ENCODE results near the gene ARMH1.
A peak's percentile ranks its signal among the peaks of the same experiment; 100 is the strongest.

The ARMH1 gene

GRCh38 chr1:44670751-44671640 lies 3.5 kb upstream of the ARMH1 start:
- Mint-ChIP-seq H3K9me3 (no peaks in the 10 kb centered on the region), H3K27ac (no peak overlapping the region), H3K27me3 (ENCODE audit: low read depth) (no peaks in the 10 kb centered on the region), H3K4me1 (ENCODE audit: low read depth) (peaks cover 27% of the 10 kb centered on the region), H3K4me3 (no peak overlapping the region), H3K36me3 (ENCODE audit: low read depth) (no peaks in the 10 kb centered on the region)
- DNase-seq (ENCODE audit: low spot score): no peak

GRCh38 chr1:44672254-44672955 lies 2.1 kb upstream of the ARMH1 start:
- peak; percentile 40 for DNase-seq (ENCODE audit: low spot score)
- Mint-ChIP-seq H3K4me3 (peak overlapping the region; percentile 88), H3K27ac (peak overlapping the region; percentile 55)

GRCh38 chr1:44672961-44673674 lies 1.4 kb upstream of the ARMH1 start:
- peaks cover 27% of the 10 kb centered on the region for H3K4me1 Mint-ChIP-seq (ENCODE audit: low read depth)
- H3K36me3 Mint-ChIP-seq (ENCODE audit: low read depth): no peaks in the 10 kb centered on the region
- H3K9me3 Mint-ChIP-seq: no peaks in the 10 kb centered on the region
- H3K27ac Mint-ChIP-seq: peak overlapping the region; percentile 73
- no peak for DNase-seq (ENCODE audit: low spot score)
- H3K27me3 Mint-ChIP-seq (ENCODE audit: low read depth): no peaks in the 10 kb centered on the region
- peak overlapping the region; percentile 88 for H3K4me3 Mint-ChIP-seq

More at GRCh38 chr1:44672254-44672955, 2.1 kb upstream of the ARMH1 start:
- no peaks in the 10 kb centered on the region for H3K9me3 Mint-ChIP-seq
- peaks cover 27% of the 10 kb centered on the region for H3K4me1 Mint-ChIP-seq (ENCODE audit: low read depth)
- no peaks in the 10 kb centered on the region for H3K27me3 Mint-ChIP-seq (ENCODE audit: low read depth)
- H3K36me3 Mint-ChIP-seq (ENCODE audit: low read depth): no peaks in the 10 kb centered on the region

GRCh38 chr1:44673675-44674112 lies 820 bp upstream of the ARMH1 start:
- no peaks in the 10 kb centered on the region for H3K27me3 Mint-ChIP-seq (ENCODE audit: low read depth)
- no peaks in the 10 kb centered on the region for H3K36me3 Mint-ChIP-seq (ENCODE audit: low read depth)
- DNase-seq (ENCODE audit: low spot score): no peak
- H3K4me3 Mint-ChIP-seq: peak overlapping the region; percentile 88
- H3K27ac Mint-ChIP-seq: peak overlapping the region; percentile 73
- no peaks in the 10 kb centered on the region for H3K9me3 Mint-ChIP-seq
- peaks cover 27% of the 10 kb centered on the region for H3K4me1 Mint-ChIP-seq (ENCODE audit: low read depth)

GRCh38 chr1:44675186-44675585 lies 672 bp downstream of the ARMH1 start:
- Mint-ChIP-seq H3K27me3 (ENCODE audit: low read depth) (no peaks in the 10 kb centered on the region), H3K4me1 (ENCODE audit: low read depth) (peaks cover 27% of the 10 kb centered on the region), H3K9me3 (no peaks in the 10 kb centered on the region), H3K36me3 (ENCODE audit: low read depth) (no peaks in the 10 kb centered on the region), H3K4me3 (peak overlapping the region; percentile 88), H3K27ac (peak overlapping the region; percentile 88)
- no peak for DNase-seq (ENCODE audit: low spot score)

- DNase-seq (ENCODE audit: low spot score): no peak
- H3K9me3 Mint-ChIP-seq: no peaks in the 10 kb centered on the region
- no peaks in the 10 kb centered on the region for H3K36me3 Mint-ChIP-seq (ENCODE audit: low read depth)
- no peaks in the 10 kb centered on the region for H3K27me3 Mint-ChIP-seq (ENCODE audit: low read depth)
- H3K27ac Mint-ChIP-seq: no peak overlapping the region
- peaks cover 27% of the 10 kb centered on the region for H3K4me1 Mint-ChIP-seq (ENCODE audit: low read depth)
- H3K4me3 Mint-ChIP-seq: no peak overlapping the region
Observed at GRCh38 chr1:44676484-44677200, 2.1 kb downstream of the ARMH1 start.

- H3K9me3 Mint-ChIP-seq: no peaks in the 10 kb centered on the region
- H3K4me1 Mint-ChIP-seq (ENCODE audit: low read depth): peaks cover 21% of the 10 kb centered on the region
- no peaks in the 10 kb centered on the region for H3K27me3 Mint-ChIP-seq (ENCODE audit: low read depth)
- no peak for DNase-seq (ENCODE audit: low spot score)
- no peak overlapping the region for H3K4me3 Mint-ChIP-seq
- no peak overlapping the region for H3K27ac Mint-ChIP-seq
- H3K36me3 Mint-ChIP-seq (ENCODE audit: low read depth): no peaks in the 10 kb centered on the region
Observed at GRCh38 chr1:44677201-44677766, 2.8 kb downstream of the ARMH1 start.

- Mint-ChIP-seq H3K4me3 (no peak overlapping the region), H3K27me3 (ENCODE audit: low read depth) (no peaks in the 10 kb centered on the region), H3K27ac (no peak overlapping the region), H3K36me3 (ENCODE audit: low read depth) (no peaks in the 10 kb centered on the region), H3K9me3 (no peaks in the 10 kb centered on the region), H3K4me1 (ENCODE audit: low read depth) (peaks cover 15% of the 10 kb centered on the region)
- no peak for DNase-seq (ENCODE audit: low spot score)
Observed at GRCh38 chr1:44678120-44678519, 3.6 kb downstream of the ARMH1 start.

DNA sequence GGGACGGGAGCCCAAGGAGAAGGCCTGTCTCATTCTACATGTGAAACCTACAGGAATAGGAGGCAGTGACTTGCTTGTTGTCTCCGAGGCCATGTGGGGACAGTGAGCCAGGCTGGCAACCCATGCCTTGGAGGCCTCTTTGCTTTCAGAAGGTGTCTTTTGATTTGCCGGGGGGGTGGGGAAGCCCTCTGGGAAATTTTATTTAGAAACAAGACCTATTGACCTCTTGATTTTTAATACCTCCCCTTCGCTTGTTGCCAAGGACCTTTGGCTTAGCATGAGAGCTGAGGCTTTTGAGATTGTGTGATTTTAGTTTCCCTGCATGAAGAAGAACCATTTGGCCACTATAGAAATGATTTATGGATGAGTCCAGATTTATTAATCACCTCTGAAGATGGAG lies 4.1 kb downstream of the ARMH1 start:
- H3K27me3 Mint-ChIP-seq (ENCODE audit: low read depth): no peaks in the 10 kb centered on the region
- no peaks in the 10 kb centered on the region for H3K9me3 Mint-ChIP-seq
- no peaks in the 10 kb centered on the region for H3K36me3 Mint-ChIP-seq (ENCODE audit: low read depth)
- no peak overlapping the region for H3K27ac Mint-ChIP-seq
- DNase-seq (ENCODE audit: low spot score): no peak
- H3K4me1 Mint-ChIP-seq (ENCODE audit: low read depth): peaks cover 10% of the 10 kb centered on the region
- no peak overlapping the region for H3K4me3 Mint-ChIP-seq

GRCh38 chr1:44679468-44679867 lies 5.0 kb downstream of the ARMH1 start:
- Mint-ChIP-seq H3K27ac (no peak overlapping the region), H3K9me3 (no peaks in the 10 kb centered on the region), H3K4me1 (ENCODE audit: low read depth) (peaks cover 10% of the 10 kb centered on the region), H3K4me3 (no peak overlapping the region), H3K27me3 (ENCODE audit: low read depth) (no peaks in the 10 kb centered on the region), H3K36me3 (ENCODE audit: low read depth) (no peaks in the 10 kb centered on the region)
- DNase-seq (ENCODE audit: low spot score): no peak

DNA sequence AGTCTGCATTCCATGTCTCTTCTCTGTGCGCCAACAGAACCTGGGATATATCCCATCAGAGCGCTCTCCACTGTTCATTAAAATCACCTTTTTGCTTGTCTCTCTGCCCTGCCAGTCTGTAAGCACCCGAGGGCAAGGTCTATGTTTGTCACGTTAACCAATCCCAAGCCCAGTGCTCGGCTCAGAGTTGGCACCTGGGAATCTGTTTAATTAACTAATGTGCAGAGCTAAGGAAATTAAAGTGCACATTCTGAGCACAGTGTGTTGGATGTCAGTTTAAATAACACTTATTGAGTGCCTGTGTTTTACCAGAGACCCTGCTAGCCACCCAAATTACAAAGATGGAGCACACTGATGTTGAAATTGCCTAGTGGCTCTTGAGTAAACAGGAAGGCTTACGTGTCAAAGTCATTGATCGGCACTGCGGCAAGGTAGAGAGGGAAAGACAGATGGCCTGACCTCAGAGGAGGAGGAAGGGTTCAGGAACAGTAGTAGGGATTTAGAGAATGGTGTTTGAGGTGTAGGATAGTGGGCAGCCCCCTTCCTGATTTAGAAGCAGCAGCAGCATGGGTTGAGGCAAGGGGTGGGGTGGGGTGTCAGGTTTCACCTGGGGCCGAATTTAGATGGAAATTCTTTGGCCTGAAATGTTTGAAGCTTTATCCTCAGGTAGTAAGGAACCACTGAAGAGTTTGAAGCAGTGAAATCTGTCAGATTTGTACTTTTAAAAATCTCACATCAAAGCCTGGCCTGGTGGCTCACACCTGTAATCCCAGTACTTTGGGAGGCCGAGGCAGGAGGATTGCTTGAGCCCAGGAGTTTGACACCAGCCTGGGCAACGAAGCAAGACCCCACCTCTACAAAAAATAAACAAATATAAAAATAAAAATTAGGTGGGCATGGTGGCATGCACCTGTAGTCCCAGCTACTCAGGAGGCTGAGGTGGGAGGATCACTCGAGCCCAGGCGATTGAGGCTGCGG lies 7.7 kb downstream of the ARMH1 start:
- Mint-ChIP-seq H3K9me3 (no peaks in the 10 kb centered on the region), H3K27me3 (ENCODE audit: low read depth) (no peaks in the 10 kb centered on the region), H3K4me1 (ENCODE audit: low read depth) (peaks cover 3% of the 10 kb centered on the region), H3K36me3 (ENCODE audit: low read depth) (no peaks in the 10 kb centered on the region), H3K27ac (no peak overlapping the region), H3K4me3 (no peak overlapping the region)
- DNase-seq (ENCODE audit: low spot score): no peak

DNA sequence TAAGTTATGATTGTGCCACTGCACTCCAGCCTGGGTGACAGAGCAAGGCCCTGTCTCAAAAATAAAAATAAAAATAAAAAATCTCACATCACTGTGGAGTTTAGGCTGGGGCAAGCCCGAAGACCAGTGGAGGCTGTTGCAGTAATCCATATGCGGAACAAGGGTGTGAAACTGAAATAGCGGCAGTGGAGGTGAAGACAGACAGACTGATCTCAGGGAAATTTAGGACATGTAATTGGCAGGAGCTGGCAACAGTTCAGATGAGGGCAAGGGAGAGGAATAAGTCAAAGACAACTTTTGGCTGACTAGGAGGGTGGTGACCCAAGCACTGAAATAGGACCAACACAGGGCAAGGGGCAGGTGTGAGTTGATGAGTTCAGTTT lies 8.4 kb downstream of the ARMH1 start:
- DNase-seq (ENCODE audit: low spot score): no peak
- Mint-ChIP-seq H3K27me3 (ENCODE audit: low read depth) (no peaks in the 10 kb centered on the region), H3K4me1 (ENCODE audit: low read depth) (peaks cover 3% of the 10 kb centered on the region), H3K36me3 (ENCODE audit: low read depth) (no peaks in the 10 kb centered on the region), H3K27ac (no peak overlapping the region), H3K9me3 (no peaks in the 10 kb centered on the region), H3K4me3 (no peak overlapping the region)
